Hair follicular keratinocyte (primary cell): ENCODE data around the gene PDYN. TPM values are rescaled to one million over a fixed set of nuclear protein-coding genes. Genes with fewer than 3 reads are reported as not detected.

ENCODE experiments used
- total RNA-seq: library from RNA; depleted of rRNA; stranded (reverse); fragments of >200 nt; gene quantifications from 2 replicates; pipeline ENCODE4 v1.2.3, GENCODE V29; 2015

The PDYN gene
- not detected in 2 replicates for total RNA-seq

GRCh38 chr20:1993986-1994385 lies at the start of gene PDYN:
PDYN (minus strand) TSS chr20:1994058; CDS start chr20:1983084, 10,974 bp downstream.

Other genes starting within 250 kb of the PDYN start
- 27.8 and 36.1 TPM in 2 replicates for gene SIRPA, start 98.7 kb downstream of the PDYN start, total RNA-seq
- 15.5 and 20.8 TPM in 2 replicates for gene STK35, start 107.8 kb upstream of the PDYN start, total RNA-seq